GM18951 (cell line): ENCODE data around the gene NDUFS4.

ENCODE experiments used
- POLR2A ChIP-seq: IDR thresholded peaks from 4 replicates; pipeline ENCODE4 v1.6.1; 2011; ENCODE audit warnings: mild to moderate bottlenecking; ENCODE audit not compliant: insufficient read length, insufficient read depth; ENCODE audit errors: extremely low read depth
- in situ Hi-C: fragments of 300-500 bp; cut with MboI; formaldehyde crosslinking; loops from one replicate; pipeline ENCODE4 v1.12.0; 2022; ENCODE audit warnings: low sequenced_read_pairs, mixed read lengths, inconsistent platforms; ENCODE audit not compliant: unreplicated experiment

Gene NDUFS4

GRCh38 chr5:53555160-53555559 is 5.3 kb upstream of the NDUFS4 start:
- in situ Hi-C loops, result no loop called here
- TF ChIP-seq POLR2A, result no peak

DNA sequence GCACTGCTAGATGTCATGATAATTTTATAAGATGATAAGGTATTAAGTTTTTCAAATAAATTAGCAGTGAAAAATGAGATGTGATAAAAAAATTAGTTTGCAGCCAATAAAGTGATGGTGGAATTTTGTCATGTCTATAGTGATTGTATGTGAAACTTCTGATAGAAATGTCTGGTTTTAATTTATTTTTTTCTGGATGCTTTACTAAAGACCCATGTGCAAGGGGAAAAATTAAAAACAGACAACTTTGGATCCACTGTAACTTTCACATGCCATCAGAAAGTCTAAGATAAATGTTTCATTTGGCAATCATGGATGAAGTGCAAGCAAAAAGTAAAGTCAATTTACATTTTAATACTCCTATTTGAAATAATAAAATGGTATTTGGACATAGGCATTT is 4.4 kb upstream of the NDUFS4 start:
- in situ Hi-C loops, result no loop called here
- no peak for TF ChIP-seq POLR2A

DNA sequence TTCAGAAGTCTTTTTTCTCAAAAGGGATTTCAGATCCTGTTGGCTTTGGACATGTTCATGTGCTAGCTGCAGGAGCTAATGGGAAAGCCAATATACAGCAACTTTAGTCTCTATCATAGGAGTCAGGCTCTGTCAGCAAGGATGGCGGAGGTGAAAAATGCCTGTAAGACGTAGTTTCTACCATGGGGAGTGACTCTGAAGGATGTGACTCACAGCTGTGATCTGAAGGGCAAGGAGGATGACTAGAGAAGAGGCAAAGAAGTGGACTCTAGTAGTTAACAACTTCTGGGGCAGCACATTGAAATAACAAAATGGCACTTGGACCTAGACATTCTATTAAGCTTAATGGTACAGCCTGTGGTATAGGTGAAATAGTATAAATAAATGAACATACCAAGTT is 3.1 kb upstream of the NDUFS4 start:
- TF ChIP-seq POLR2A, result no peak
- in situ Hi-C loops, result no loop called here

GRCh38 chr5:53558966-53559365 is 1.5 kb upstream of the NDUFS4 start:
- TF ChIP-seq POLR2A, result no peak
- in situ Hi-C loops, result no loop called here

GRCh38 chr5:53560028-53560427 is 411 bp upstream of the NDUFS4 start:
- no peak for TF ChIP-seq POLR2A
- in situ Hi-C loops, result no loop called here

GRCh38 chr5:53568401-53568800 is 8.0 kb downstream of the NDUFS4 start:
- in situ Hi-C loops, result no loop called here
- no peak for TF ChIP-seq POLR2A

DNA sequence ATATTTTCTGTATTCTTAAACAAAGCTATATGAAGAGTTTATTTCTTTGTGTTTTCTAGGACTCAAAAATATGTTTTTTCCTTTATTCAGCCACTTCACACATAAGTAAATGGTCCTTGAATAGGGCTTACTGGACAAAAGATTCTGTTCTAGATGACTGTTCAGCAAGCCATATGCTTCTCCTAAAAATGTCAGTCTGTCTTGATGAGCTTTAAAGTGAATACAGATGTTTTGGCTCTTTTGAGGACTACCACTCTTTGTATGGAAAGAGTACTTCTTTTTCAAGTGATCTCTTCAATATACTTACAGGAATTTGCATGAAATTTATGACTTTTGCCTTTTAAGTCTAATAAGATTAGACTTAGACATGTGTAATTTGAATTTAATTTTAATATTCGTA is 8.4 kb downstream of the NDUFS4 start:
- in situ Hi-C loops, result no loop called here
- no peak for TF ChIP-seq POLR2A

GRCh38 chr5:53569453-53569852 is 9.0 kb downstream of the NDUFS4 start:
- no peak for TF ChIP-seq POLR2A
- in situ Hi-C loops, result no loop called here

DNA sequence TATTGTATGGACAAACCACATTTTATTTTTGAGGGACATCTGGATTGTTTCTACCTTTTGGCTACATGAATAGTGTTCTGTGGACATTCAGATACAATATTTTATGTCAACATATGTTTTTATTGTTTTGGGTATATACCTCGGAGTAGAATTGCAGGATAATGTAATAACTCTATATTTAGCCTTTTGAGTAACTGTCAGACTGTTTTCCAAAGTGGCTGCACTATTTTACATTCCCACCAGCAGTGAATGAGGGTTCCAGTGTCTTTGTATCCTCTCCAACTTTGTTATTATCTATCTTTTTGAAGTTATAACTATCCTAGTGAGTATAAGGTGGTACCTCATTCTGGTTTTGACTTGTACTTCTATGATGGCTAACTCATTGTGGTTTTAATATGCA is 11.0 kb downstream of the NDUFS4 start:
- in situ Hi-C loops, result no loop called here

DNA sequence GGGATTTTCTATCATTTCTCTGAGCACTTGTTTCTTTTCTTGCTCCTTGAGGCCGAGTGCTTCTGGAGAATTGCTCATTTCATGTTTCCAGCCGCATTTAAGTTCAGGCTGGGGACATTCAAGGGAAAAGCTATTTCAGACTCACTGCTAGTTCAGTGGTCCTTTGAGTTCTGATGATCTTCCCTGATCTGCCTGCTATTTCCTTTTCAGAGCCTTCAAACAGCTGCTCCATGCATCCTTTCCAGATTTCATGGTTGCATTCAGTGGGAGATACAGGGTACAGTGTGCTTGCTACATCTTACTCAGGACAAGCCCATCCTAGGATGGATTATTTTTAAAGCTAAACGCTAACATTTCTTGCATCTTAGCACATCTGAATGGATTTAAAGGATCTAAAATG is 14.7 kb downstream of the NDUFS4 start:
- in situ Hi-C loops, result no loop called here
- no peak for TF ChIP-seq POLR2A

More for the DNA sequence above, 11.0 kb downstream of the NDUFS4 start:
- no peak for TF ChIP-seq POLR2A

- in situ Hi-C loops, result no loop called here
These were observed 15.4 kb downstream of the NDUFS4 start for GRCh38 chr5:53575831-53576230.

GRCh38 chr5:53576674-53577073 is 16.2 kb downstream of the NDUFS4 start:
- in situ Hi-C loops, result no loop called here
- TF ChIP-seq POLR2A, result no peak

More at GRCh38 chr5:53575831-53576230, 15.4 kb downstream of the NDUFS4 start:
- TF ChIP-seq POLR2A, result no peak

GRCh38 chr5:53578854-53579253 is 18.4 kb downstream of the NDUFS4 start:
- in situ Hi-C loops, result no loop called here
- TF ChIP-seq POLR2A, result no peak

DNA sequence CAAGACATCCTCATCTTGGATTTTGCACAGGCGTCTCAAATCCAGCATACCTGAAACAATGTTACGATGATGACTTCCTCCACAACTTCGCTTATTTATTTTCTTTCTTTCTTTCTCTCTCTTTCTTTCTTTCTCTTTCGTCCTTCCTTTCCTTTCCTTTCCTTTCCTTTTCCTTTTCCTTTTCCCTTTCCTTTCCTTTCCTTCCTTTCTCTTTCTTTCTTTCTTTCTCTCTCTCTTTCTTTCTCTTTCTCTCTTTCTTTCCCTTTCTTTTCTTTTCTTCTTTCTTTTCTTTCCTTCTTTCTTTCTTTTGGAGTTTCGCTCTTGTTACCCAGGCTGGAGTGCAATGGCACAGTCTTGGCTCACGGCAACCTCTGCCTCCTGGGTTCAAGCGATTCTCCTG is 20.1 kb downstream of the NDUFS4 start:
- in situ Hi-C loops, result no loop called here
- no peak for TF ChIP-seq POLR2A

- no peak for TF ChIP-seq POLR2A
- in situ Hi-C loops, result no loop called here
These were observed 21.8 kb downstream of the NDUFS4 start for GRCh38 chr5:53582225-53582624.
